GM21515 (cell line): ENCODE results near the gene ANKRD35.
A peak's percentile ranks its signal among the peaks of the same experiment; 100 is the strongest.
"Not testable (repeated sequence)": the region's sequence is repeated elsewhere in the genome, so short reads cannot be mapped to it uniquely, and the experiment has no call there.

Experiments
- ATAC-seq: cut with Tn5 transposase; IDR thresholded peaks from one replicate; pipeline ENCODE4 v1.9.1; 2021; ENCODE audit not compliant: unreplicated experiment

The ANKRD35 gene, protein sequence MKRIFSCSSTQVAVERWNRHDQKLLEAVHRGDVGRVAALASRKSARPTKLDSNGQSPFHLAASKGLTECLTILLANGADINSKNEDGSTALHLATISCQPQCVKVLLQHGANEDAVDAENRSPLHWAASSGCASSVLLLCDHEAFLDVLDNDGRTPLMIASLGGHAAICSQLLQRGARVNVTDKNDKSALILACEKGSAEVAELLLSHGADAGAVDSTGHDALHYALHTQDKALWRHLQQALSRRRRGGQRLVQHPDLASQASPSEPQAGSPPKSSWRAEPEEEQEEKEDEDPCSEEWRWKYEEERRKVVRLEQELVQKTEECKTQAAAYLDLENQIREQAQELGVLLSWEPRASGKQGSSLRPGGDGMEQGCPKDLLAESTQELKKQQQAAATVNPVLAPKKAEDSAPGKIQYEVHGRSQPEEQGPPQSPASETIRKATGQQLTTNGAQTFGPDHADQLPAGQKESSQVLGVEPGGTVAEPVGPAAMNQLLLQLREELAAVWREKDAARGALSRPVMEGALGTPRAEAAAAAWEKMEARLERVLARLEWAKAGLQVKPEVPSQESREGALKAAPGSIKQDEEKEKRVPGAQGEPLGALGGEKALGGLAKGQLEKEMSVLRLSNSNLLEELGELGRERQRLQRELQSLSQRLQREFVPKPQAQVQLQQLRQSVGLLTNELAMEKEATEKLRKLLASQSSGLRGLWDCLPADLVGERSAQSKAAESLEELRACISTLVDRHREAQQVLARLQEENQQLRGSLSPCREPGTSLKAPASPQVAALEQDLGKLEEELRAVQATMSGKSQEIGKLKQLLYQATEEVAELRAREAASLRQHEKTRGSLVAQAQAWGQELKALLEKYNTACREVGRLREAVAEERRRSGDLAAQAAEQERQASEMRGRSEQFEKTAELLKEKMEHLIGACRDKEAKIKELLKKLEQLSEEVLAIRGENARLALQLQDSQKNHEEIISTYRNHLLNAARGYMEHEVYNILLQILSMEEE

DNA sequence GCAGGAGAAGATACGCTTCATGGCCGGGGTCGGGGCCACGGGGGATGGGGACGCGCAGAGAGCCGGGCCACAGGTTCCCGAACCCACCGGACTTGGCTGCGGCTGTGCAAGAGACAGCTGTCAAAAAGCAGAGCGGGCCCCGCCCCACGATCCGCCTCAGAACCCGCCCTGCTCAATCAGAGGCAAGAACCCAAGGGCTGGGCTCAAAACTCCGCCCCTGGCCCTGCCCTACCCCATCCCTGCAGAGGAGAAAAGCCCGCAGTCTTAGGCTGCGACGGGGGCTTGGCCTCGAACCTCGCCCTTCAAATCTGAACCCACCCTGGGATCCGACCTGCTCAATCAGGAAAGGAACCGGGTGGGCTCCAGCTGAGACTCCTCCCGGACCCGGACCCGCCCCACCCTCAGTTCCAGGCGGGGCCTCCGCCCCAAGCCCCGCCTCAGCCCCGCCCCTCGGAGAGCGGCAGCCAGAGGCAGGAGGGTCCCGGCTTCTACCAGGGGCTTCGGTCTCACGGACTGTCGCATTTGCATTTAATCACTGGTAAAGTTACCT lies at the start of gene ANKRD35:
ANKRD35 (minus strand) TSS at position 129 of the 550 bp plus-strand sequence; CDS start at position 21, 108 bp downstream.
- peak; percentile 96 for ATAC-seq

DNA sequence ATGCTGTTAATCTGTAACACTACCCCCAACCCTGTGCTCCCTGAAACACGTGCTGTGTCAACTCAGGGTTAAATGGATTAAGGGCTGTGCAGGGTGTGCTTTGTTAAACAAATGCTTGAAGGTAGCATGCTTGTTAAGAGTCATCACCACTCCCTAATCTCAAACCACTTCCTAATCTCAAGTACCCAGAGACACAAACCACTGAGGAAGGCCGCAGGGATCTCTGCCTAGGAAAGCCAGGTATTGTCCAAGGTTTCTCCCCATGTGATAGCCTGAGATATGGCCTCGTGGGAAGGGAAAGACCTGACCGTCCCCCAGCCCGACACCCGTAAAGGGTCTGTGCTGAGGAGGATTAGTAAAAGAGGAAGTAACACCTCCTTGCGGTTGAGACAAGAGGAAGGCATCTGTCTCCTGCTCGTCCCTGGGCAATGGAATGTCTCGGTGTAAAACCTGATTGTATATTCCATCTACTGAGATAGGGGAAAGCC lies 46.9 kb upstream of the ANKRD35 start:
- ATAC-seq, result not testable (repeated sequence)

DNA sequence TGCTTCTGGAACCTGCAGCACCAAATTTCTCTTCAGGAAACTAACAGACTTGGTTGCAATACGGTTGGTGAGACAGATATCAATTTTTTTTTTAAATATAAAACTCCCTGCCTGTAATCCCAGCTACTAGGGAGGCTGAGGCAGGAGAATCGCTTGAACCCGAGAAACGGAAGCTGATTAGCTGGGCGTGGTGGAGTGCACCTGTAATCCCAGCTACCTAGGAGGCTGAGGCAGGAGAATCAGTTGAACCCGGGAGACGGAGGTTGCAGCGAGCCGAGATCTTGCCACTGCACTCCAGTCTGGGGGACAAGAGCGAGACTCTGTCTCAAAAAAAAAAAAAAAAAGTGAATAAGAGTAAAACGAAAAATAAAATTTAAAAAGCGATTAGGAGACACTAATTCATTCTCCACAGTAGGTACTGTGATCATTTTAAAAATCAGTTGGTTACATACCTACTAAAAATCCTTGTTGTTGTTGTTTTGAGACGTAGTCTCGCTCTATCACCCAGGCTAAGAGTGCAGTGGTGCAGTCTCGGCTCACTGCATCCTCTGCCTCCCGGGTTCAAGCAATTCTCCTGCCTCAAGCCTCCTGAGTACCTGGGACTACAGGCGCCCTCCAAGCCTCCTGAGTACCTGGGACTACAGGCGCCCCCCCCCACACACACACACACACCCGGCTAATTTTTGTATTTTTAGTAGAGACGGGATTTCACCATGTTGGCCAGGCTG lies 42.4 kb upstream of the ANKRD35 start:
- no peak for ATAC-seq

DNA sequence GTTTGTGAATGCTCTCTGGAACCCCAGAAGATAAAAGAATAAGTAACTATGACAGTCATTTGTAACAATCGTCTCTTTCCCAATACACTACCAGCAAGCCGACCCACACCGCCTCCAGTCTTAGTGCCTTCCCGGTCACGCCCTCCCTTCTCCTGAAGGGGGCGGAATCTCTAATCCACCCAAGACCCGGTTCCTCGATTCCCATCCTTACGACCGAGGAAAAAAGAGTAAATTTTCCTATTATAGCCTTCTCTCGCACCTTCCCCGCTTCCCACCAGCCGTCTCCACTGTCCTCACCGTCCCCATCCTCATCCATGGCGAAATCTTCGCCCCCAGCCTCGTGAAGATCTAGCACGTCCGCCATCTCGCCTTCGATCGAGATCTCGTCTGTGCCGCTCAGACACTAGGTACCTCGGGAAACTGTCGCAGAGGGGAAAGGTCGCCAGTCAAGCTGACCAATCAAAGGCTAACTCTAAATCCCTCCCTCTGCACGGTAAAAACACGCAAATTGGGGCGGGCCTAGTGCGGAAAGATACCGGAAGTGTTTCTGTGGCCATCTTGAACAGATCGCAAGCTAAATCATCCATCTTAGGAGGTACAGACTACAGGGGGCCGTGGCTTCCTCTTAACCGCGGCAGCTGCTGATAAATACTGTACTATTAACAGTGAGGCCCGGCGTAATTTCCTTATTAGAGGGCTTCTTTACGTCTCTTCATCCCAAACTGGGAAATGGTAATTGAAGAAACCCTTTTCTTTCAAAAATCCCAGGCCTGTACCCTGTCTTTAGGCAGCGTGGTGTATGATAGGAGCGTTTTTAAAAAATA lies 41.6 kb upstream of the ANKRD35 start, which contains the start of gene RBM8A:
RBM8A (minus strand) TSS at position 422 of the 824 bp plus-strand sequence; CDS start at position 364, 58 bp downstream.
- peak; percentile 87 for ATAC-seq

DNA sequence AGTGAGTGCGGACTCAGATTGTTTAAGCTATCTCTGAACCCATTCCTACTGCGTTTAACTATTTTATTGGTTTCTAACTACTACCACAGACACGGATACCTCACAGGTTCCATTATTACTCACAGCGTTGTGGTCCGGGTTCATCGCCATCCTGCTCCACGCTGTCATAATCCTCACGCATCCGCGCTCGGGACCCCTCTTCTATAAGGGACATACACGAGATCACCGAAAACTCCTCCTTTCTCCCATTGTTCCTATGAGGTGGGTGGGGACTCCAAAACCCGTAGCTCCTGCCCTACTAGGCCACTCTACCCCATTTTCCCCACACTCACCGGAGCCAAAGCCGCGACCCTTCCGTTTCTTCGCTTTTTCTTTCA lies 41.0 kb upstream of the ANKRD35 start:
- peak; percentile 5 for ATAC-seq

DNA sequence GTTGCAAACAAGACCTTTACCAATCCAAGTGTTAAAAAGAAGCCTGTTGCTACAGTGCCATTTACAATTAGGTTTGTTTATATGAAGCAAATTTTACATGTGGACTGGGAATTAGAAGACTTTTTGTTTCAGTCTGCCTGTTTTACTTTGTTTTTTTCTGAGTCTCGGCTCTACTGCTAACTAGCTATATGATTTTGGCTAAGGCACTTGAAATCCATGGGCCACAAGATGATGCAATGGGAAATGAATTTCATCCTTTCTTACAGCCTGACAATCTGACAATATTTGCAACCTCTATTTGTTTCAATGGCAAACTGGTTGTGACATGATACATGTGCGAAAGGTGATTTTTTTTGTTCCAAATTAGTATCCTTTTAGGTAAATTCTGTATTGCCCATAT lies 36.6 kb upstream of the ANKRD35 start:
- ATAC-seq, result no peak

DNA sequence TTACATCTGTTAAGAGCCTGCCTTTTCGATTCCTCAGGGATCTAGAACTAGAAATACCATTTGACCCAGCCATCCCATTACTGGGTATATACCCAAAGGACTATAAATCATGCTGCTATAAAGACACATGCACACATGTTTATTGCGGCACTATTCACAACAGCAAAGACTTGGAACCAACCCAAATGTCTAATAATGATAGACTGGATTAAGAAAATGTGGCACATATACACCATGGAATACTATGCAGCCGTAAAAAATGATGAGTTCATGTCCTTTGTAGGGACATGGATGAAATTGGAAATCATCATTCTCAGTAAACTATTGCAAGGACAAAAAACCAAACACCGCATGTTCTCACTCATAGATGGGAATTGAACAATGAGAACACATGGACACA lies 34.6 kb upstream of the ANKRD35 start:
- ATAC-seq, result not testable (repeated sequence)

DNA sequence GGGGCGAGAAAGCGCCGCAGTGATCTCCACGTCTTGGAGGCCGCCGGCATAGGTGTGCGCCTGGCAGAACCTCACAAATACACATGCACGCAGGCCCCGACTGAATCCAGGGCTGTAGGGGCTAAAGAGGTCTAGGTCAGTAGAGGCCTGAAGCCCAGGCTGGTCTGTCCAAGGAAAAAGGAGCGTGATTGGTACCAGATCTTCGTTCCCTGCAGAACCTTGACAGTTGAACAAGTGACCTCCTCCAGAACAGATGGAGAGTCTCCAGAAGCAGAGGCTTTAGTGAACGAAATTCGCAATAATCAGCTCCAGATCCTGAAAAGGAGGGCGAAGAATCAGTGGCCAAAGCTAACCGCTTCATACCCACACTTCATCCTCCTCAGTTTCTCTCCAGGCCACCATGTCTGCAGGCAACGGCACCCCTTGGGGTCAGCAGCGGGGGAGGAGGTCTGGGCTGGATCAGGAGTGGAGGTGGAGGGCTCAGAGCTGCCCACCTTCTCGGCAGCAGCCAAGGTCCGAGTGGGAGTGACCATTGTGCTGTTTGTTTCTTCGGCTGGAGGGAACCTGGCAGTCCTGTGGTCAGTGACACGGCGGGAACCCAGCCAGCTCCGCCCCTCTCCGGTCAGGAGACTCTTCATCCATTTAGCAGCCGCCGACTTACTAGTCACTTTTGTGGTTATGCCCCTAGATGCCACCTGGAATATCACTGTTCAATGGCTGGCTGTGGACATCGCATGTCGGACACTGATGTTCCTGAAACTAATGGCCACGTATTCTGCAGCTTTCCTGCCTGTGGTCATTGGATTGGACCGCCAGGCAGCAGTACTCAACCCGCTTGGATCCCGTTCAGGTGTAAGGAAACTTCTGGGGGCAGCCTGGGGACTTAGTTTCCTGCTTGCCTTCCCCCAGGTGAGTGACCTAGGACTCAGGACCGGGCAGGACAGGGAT lies 33.6 kb upstream of the ANKRD35 start:
- ATAC-seq, result peak; percentile 80

DNA sequence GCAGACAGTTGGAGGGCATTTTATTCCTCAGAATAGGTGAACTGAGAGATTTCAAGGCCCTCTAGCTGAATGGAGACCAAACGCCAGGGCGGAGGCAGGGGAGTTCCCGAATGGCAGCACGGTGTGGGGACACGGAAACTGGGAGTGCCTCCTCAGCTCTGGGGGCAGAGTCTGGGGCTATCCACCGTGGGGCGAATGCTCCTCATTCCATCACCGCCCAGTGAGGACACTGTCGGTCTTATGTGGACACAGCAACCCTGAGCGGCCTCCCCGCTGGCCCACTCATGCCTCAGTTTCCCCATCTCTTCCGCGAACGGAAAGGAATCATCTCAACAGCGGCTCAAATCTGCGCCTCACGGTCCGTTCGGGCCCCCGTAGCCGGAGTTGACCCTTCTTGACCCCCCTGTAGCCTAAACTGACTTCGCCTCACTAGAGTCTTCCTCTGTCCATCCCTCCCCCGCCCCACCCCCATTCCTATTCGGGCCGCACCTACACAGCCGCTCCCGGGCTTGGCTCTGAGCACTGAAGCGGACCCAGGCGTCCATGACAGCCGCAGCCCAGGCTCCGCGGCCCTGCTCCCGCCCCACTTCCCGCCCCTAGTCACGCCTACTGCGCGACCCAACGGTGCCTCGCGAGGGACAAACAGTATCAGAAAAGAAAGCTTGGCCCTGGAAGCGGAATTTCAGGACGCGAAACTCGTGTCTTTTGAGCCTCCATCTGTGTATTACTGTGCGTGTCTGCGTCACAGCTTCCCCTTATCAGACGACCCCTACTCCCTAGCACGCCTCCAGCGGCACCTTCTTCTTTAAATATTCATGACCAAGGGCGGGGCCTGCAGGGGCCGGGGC lies 32.7 kb upstream of the ANKRD35 start, which contains the start of gene PEX11B:
PEX11B (minus strand) TSS at position 574 of the 848 bp plus-strand sequence; CDS start at position 545, 29 bp downstream.
- ATAC-seq, result peak; percentile 71

DNA sequence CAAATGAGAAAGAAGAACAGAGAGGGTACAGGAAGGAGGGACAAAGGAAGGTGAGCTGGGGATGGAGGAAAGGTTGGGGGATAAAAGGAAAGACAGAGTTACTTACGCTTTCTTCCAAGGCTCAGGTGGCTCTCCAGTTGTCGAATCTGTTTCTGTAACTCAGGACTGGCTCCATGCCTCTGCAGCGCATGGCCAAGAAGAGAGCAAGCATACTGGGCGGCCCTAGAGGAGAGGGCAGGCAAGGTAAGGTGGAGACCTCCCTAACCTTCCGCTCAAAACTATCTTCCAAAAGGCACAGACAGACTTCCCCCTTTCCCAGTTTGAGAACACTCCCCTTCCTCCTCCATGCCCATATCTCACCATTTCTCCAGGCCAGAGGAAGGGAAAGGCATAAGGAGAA lies 31.9 kb upstream of the ANKRD35 start:
- no peak for ATAC-seq

DNA sequence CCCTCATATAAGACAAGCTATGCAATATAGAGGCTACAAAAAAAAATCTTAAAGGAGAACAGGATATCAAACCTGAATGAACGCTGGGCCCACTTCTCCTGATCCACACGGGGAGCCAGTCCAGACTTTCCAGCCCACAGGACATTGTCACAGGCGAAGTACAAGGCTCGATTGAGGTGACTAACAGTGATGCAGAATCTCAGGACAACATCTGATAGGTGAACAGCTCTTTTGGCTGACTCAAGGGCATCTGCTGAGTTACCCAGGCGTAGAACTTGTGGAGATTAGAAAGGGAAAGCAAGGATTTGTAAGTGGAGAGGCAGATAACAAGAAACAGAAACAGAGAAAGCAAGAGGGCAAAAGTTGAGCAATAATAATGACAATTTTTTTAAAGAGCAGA lies 31.1 kb upstream of the ANKRD35 start:
- ATAC-seq, result no peak

DNA sequence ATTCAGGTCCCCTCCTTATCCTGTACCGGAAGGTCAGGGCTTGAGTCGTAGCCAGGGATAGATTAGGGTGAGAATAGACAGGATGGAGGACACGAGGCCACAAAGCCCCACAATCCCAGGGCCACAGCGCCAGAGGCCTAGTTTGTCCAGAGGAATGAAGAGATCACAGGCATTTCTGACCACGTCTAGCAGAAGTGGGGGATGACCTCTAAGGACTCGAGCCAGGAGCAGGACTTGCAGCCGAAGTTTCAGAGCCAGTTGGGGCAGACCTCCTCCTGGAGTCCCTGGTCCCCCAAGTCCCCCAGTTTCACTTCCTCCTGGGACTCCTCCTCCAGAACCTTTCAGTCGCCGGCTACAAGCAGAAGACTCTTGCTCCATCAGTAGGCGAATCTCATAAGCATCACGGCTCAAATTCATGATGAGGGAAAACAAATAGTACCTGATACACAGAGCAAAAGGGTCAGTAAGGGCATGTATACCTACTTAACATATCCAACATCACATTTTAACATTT lies 26.5 kb upstream of the ANKRD35 start:
- ATAC-seq, result no peak

DNA sequence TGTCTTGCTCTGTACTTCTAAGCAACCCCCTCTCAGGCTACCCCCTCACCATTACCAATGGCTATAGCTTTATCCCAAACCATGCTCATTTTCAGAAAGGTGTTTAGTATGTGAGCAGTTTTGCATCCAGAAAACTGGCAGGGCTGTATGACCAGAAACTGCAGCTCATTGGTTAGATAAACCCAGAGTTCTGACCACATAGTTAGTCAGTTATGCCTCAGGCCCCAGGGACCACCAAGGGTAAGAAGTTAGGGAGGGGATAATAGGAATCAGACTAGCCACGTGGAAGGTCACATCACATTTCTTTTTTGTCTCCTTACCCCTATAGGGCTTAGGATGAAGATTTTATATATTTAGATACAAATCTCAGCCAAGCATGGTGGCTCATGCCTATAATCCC lies 23.0 kb upstream of the ANKRD35 start:
- ATAC-seq, result no peak

DNA sequence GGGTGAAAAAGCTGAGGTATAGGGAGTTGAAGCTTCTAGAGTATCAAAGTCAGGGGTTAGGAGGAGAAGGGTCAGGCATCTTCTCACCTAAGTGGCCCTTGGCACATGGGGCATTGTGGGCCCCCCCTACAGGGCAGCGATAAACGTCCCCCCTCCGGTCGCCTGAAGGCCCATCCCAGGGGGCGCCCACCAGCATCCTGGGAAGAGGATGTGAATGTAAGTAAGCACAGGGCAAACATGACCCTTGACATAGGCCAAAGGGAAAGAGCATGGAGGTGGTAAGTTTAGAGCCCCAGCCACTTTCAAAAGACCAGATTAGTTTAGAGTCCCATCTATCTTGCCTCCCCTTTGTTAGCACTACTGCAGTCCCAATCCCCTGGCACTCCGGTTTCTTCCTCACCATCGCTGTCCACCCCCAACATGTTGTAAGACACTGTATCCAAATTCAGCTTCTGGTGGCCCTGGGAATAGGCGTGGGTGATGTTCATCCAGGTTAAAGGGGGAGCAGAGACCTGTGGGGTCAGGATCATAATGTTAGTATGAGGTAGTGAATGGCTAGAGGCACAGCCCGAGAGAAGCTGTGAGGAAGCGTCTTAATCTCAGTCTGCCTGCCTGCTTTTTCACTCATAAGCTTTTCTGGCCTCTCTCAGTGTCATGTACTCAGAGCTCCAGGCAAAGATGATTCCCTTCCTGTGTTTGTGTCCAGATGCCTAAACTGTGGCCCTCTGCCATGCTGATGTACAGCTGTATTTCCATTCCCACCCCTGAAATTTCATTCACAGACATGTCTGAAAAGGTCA lies 21.5 kb upstream of the ANKRD35 start:
- no peak for ATAC-seq

DNA sequence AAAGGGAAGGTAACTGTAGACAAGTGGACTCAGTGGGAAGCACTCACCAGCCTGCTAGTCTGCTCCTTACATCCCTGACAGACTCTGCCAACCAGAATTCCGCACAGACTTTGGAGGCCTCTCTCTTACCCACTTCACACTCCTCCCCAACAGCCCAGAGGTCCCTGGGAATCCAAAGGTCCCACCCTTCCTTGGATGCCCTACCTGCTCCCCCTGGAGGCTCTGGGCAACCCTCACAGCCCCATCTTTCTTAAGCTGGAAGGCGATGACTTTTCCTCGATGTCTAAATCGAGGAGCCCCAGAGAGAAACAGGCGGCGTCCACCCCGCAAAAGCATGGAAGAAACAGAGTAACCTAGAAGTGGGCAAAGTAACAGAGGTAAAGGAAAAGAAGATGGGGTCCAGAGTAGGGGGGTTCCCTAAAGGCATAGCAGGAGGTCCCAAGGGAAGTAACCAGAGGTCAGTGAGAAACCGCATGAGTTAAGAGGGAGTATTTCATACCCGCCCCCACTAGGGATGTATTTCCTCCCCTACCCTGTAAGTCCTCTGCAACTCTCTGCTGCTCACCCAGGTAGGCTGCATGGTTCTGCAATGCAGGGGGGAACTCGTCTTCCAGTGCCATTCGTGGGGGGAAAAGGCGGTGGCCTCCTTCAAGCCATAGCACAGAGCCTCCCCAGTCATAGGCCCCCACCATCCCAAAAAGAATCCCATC lies 15.8 kb upstream of the ANKRD35 start:
- no peak for ATAC-seq

DNA sequence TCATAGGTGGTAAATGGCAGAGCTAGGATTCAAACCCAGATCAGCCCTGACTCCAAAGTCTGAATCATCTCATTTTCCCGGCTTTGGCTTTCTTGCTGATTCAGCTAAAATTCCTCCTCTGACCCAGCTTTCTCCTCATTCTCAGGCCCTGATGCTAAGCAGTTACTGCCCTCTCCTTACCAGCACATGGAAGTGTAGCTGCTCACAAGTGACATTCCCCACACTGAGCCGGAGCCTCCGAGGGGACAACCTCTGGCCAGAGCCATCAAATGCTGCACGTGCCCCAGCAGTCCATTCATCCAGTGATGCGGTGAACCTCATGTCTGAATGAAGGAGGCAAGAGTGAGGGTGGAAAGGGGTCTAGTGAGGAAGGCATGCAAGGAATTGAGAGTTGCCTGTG lies 13.1 kb upstream of the ANKRD35 start:
- no peak for ATAC-seq
